Colonic mucosa (tissue), 4 donors: ENCODE measurements around the gene KDM6A. TPM values are rescaled to one million over a fixed set of nuclear protein-coding genes. Genes with fewer than 3 reads are reported as not detected.

Experiments used
- DNase-seq: peaks from one replicate; pipeline ENCODE4 v3.0.0-alpha.2; 2020
- H3K27ac ChIP-seq: fragments of 200-600 bp; one replicate; pipeline ENCODE4 v1.8.0; 2021
- H3K27me3 ChIP-seq: fragments of 200-600 bp; one replicate; pipeline ENCODE4 v1.8.0; 2021
- H3K36me3 ChIP-seq: fragments of 200-600 bp; one replicate; pipeline ENCODE4 v1.8.0; 2021
- H3K4me1 ChIP-seq: fragments of 200-600 bp; one replicate; pipeline ENCODE4 v1.8.0; 2021; ENCODE audit warnings: mild to moderate bottlenecking
- H3K4me3 ChIP-seq: fragments of 200-600 bp; one replicate; pipeline ENCODE4 v1.8.0; 2021
- H3K9ac ChIP-seq, 2 donors: one replicate each; pipeline ENCODE4 v1.7.0; 2013; ENCODE audit warnings: control low read depth in 2 of 2, low read depth in 2 of 2, low read length in 2 of 2
- H3K9me3 ChIP-seq: fragments of 200-600 bp; one replicate; pipeline ENCODE4 v1.8.0; 2021
- CTCF ChIP-seq: fragments of 200-600 bp; IDR thresholded peaks from one replicate; pipeline ENCODE4 v1.8.0; 2022; ENCODE audit warnings: antibody characterized with exemption, mild to moderate bottlenecking
- intact Hi-C: fragments of 100-400 bp; cut with DNase I; formaldehyde crosslinking; loops from one replicate; pipeline ENCODE4 v1.14.1; 2022
- total RNA-seq, 2 donors: library from RNA; stranded (reverse); fragmentation: NEBNext Ultra II Directional in 1 of 2; extraction: Animal tissue kit (Norgen Biotek cat#: 25700) in 1 of 2; gene quantifications; one replicate each; pipeline ENCODE4 v1.2.1, GENCODE V29; 2021
- donor health status: healthy.
- donor health status: DM: no; HTN: no; CAD: no.
- donor health status: DM: no; HTN: no; CAD: no.

Gene KDM6A
- total RNA-seq, 2 donors from 2014 or later: 31.6 to 45.3 TPM

GRCh38 chrX:44958480-44958879 is 85.5 kb downstream of the KDM6A start:
- Histone ChIP-seq H3K9ac (no peak overlapping the region), H3K9me3 (no peaks in the 10 kb centered on the region), H3K36me3 (no peaks in the 10 kb centered on the region), H3K4me3 (no peak overlapping the region), H3K27ac (no peak overlapping the region), H3K4me1 (peaks cover 3% of the 10 kb centered on the region), H3K27me3 (no peaks in the 10 kb centered on the region)
- intact Hi-C loops: no loop called here
- TF ChIP-seq CTCF: no peak
- no peak for DNase-seq

- H3K27ac ChIP-seq: no peak overlapping the region
- no peak overlapping the region for H3K4me3 ChIP-seq
- peaks cover 6% of the 10 kb centered on the region for H3K4me1 ChIP-seq
- H3K27me3 ChIP-seq: no peaks in the 10 kb centered on the region
- H3K36me3 ChIP-seq: no peaks in the 10 kb centered on the region
- intact Hi-C loops: no loop called here
- DNase-seq: no peak
- TF ChIP-seq CTCF: no peak
- H3K9me3 ChIP-seq: no peaks in the 10 kb centered on the region
- H3K9ac ChIP-seq: no peak overlapping the region
Observed at GRCh38 chrX:44961817-44962607, 89.0 kb downstream of the KDM6A start.

GRCh38 chrX:44962944-44963343 is 90.0 kb downstream of the KDM6A start:
- H3K36me3 ChIP-seq: no peaks in the 10 kb centered on the region
- intact Hi-C loops: no loop called here
- no peak overlapping the region for H3K27ac ChIP-seq
- no peak for DNase-seq
- H3K4me1 ChIP-seq: peaks cover 9% of the 10 kb centered on the region
- no peak overlapping the region for H3K9ac ChIP-seq
- no peaks in the 10 kb centered on the region for H3K27me3 ChIP-seq
- H3K4me3 ChIP-seq: no peak overlapping the region
- TF ChIP-seq CTCF: no peak
- H3K9me3 ChIP-seq: no peaks in the 10 kb centered on the region

GRCh38 chrX:44967221-44967620 is 94.2 kb downstream of the KDM6A start:
- Histone ChIP-seq H3K4me1 (peaks cover 9% of the 10 kb centered on the region), H3K4me3 (no peak overlapping the region), H3K27me3 (no peaks in the 10 kb centered on the region), H3K36me3 (no peaks in the 10 kb centered on the region), H3K27ac (peak overlapping the region; percentile 4), H3K9ac (no peak overlapping the region), H3K9me3 (no peaks in the 10 kb centered on the region)
- no peak for TF ChIP-seq CTCF
- intact Hi-C loops: no loop called here
- no peak for DNase-seq

- no peak overlapping the region for H3K27ac ChIP-seq
- H3K9ac ChIP-seq: no peak overlapping the region
- no peak overlapping the region for H3K4me3 ChIP-seq
- H3K9me3 ChIP-seq: no peaks in the 10 kb centered on the region
- DNase-seq: no peak
- no peaks in the 10 kb centered on the region for H3K36me3 ChIP-seq
- TF ChIP-seq CTCF: no peak
- intact Hi-C loops: no loop called here
- peaks cover 9% of the 10 kb centered on the region for H3K4me1 ChIP-seq
- H3K27me3 ChIP-seq: no peaks in the 10 kb centered on the region
Observed at GRCh38 chrX:44970709-44971108, 97.7 kb downstream of the KDM6A start.
